Measurements from ENCODE around the gene BICRA. TPM values are rescaled to one million over a fixed set of nuclear protein-coding genes. Genes with fewer than 3 reads are reported as not detected.
A peak's percentile ranks its signal among the peaks of the same experiment; 100 is the strongest.
"Not testable (repeated sequence)": the region's sequence is repeated elsewhere in the genome, so short reads cannot be mapped to it uniquely, and the experiment has no call there.

BICRA gene
- total RNA-seq, 1 experiment from 2014 or later: 3.5 TPM

DNA sequence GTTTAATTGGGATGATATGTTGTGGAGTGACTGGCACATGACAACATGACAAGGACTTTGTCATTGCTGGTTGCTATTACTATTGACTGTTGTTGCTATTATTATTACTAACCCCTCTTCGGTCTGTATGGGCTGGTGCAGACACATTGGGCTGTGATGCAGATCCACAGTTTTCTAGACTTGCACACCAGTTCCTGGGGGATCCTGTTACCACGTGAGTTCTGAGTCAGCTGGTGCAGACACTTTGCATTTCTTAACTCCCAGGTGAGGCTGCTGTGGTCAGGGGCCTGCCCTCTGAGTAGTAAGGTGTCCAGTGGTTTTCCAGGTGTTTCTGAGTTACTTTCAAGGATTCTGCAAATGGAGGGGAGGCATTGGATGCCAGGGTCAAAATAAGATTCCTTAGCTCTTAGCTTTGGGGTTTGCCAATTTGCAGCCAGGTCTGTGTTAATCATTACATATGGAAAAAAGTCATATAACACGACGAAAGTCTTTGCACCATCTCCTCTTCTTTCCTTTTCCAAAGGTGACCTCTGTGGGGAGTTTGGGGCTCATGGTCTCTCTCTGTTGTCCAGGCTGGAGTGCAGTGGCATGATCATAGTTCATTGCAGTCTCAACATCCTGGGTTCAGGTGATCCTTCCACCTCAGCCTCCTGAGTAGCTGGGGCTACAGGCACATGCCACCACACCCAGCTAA, 19.3 kb downstream of the BICRA start:
- DNase-seq (ENCODE audit: low read depth in 1 of 2, low spot score in 2 of 2): no peak
- peaks cover 30% of the 10 kb centered on the region for H3K36me3 ChIP-seq
- no peak overlapping the region for H3K27ac ChIP-seq
- H3K27me3 ChIP-seq (replicated peaks): no peaks in the 10 kb centered on the region
- no peaks in the 10 kb centered on the region for H3K9me3 ChIP-seq (replicated peaks)
- no peaks in the 10 kb centered on the region for H3K4me1 ChIP-seq (replicated peaks)
- no peak overlapping the region for H3K4me3 ChIP-seq

DNA sequence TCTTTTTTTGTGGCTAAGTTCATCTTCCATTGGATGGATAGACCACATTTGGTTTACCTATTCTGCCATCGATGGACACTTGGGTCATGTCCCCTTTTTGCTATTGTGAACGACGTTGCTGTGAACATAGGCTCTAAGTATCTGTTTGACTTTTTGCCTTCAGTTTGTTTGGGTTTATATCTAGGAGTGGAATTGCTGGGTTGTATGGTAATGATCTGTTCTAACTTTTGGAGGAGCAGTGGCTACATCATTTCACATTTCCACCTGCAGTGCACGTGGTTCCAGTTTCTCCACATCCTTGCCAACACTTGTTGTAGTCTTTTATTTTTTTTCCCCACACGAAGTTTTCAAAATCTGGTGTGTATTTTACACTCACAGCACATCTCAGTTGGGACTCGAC, 21.7 kb downstream of the BICRA start:
- H3K36me3 ChIP-seq: peaks cover 24% of the 10 kb centered on the region
- DNase-seq (ENCODE audit: low read depth in 1 of 2, low spot score in 2 of 2): no peak
- H3K4me3 ChIP-seq: no peak overlapping the region
- H3K9me3 ChIP-seq (replicated peaks): no peaks in the 10 kb centered on the region
- H3K27ac ChIP-seq: no peak overlapping the region
- H3K4me1 ChIP-seq (replicated peaks): no peaks in the 10 kb centered on the region
- H3K27me3 ChIP-seq (replicated peaks): no peaks in the 10 kb centered on the region

DNA sequence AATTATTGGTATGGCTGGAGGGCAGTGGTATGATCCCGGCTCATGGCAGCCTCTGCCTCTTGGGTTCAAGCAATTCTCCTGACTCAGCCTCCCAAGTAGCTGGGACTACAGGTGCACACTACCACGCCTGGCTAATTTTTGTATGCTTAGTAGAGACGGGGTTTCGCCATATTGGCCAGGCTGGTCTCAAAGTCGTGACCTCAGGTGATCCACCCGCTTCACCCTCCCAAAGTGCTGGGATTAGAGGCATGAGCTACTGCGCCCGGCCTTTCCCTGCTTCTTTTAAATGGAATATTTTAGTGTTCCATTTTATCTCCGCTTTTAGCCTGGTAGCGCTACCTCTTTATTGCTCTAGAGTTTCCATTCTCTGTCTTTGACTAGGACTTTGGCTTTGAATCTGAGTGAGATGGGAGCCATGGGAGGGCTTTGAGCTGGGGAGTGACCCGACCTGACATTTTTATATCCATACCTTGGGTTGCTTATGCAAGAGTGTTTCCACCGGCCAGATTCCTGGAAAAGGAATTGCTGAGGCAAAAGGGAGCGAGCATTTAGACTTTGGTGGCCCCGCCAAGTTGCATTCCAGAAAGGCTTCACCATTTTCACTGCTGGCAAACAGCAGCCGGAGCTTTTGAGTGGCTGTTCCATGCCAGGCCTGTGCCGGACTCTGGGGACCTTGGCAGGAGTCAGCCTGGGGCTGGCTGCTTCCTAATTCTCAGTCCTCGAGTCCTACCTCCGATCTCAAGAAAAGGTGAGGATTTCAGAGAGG, 22.9 kb downstream of the BICRA start:
- Histone ChIP-seq H3K27me3 (replicated peaks) (no peaks in the 10 kb centered on the region), H3K4me1 (replicated peaks) (no peaks in the 10 kb centered on the region), H3K27ac (no peak overlapping the region), H3K4me3 (no peak overlapping the region), H3K9me3 (replicated peaks) (no peaks in the 10 kb centered on the region), H3K36me3 (peaks cover 24% of the 10 kb centered on the region)
- no peak for DNase-seq (ENCODE audit: low read depth in 1 of 2, low spot score in 2 of 2)

DNA sequence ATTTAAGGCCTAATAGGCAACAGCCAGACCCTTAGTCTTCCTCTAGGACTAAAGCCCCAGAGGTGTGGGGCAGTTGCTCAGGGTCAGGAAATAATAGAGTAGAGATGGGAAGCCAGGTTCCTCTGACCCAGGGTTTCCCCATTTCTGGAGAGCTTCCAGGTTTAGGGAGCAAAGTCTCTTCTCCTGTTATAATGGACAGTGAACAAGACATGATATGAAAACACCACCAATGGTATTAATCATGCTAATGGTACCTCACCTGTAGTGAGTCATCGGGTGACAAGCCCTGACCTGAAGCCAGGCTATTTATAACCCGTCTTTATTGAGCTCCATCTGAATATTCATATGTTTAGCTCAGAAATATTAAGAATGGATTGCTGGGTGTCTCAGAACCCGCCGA, 24.6 kb downstream of the BICRA start:
- Histone ChIP-seq H3K27me3 (replicated peaks) (no peaks in the 10 kb centered on the region), H3K36me3 (peaks cover 13% of the 10 kb centered on the region), H3K9me3 (replicated peaks) (no peaks in the 10 kb centered on the region), H3K4me1 (replicated peaks) (peaks cover 14% of the 10 kb centered on the region), H3K4me3 (no peak overlapping the region), H3K27ac (no peak overlapping the region)
- no peak for DNase-seq (ENCODE audit: low read depth in 1 of 2, low spot score in 2 of 2)

DNA sequence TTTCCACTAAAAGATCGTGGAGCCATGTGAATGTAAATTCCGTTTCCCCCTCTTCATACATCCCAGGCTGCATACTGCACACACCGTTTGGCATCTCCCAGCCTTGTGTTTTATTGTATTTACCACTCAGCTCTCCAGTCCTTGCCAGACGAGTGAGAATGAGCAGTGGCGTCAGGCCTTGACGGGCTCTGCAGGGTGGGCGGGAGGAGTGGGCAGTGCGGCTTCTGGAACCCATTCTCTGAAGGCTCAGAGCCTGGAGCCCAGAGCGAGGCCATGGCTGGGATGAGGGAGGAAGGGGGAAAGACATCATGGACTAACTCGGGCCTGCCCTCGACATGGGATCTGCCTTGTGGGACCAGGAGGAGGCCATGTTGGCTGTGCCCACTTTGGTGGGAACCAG, 25.1 kb downstream of the BICRA start:
- Histone ChIP-seq H3K36me3 (peaks cover 13% of the 10 kb centered on the region), H3K4me1 (replicated peaks) (peaks cover 17% of the 10 kb centered on the region), H3K27me3 (replicated peaks) (no peaks in the 10 kb centered on the region), H3K27ac (no peak overlapping the region), H3K9me3 (replicated peaks) (no peaks in the 10 kb centered on the region), H3K4me3 (no peak overlapping the region)
- no peak for DNase-seq (ENCODE audit: low read depth in 1 of 2, low spot score in 2 of 2)

DNA sequence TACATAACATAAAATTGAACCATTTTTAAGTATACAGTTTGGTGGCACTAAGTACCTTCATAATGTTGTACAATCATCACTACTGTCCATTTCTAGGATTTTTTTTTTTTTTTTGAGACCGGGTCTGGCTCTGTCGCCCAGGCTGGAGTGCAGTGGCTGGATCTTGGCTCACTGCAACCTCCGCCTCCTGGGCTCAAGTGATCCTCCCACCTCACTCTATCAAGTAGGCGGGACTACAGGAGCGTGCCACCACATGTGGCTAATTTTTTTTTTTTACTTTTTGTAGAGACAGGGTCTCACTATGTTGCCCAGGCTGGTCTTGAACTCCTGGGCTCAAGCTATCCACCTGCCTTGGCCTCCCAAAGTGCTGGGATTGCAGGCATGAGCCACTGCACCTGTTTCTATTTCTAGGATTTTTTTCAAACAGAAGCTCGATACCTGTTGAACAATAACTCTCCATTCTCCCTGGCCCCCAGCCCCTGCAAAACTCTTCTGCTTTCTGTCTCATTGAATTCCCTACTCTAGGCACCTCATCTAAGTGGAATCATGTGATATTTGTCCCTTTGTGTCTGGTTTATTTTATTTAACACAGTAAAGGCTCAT, 26.3 kb downstream of the BICRA start:
- H3K27ac ChIP-seq; DNase-seq (ENCODE audit: low read depth in 1 of 2, low spot score in 2 of 2); H3K27me3 ChIP-seq (replicated peaks); H3K9me3 ChIP-seq (replicated peaks); H3K4me3 ChIP-seq: not testable (repeated sequence)
- peaks cover 17% of the 10 kb centered on the region for H3K4me1 ChIP-seq (replicated peaks)
- H3K36me3 ChIP-seq: peaks cover 13% of the 10 kb centered on the region

DNA sequence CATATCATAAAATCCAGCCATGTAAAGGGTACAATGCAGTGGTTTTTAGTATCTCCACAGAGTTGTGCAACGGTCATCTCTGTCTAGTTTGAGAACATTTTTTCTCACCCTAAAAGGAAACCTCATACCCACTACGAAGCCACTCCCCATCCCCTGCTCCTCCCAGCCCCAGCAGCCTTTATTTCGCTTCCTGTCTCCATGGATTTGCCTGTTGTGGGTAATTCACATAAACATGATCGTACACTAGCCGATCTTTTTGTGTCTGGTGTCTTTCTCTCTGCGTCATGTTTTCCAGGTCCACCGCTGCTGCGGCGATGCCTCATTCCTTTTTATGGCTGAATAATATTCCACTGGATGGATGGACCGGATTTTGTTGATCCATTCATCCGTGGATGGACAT, 28.6 kb downstream of the BICRA start:
- peaks cover 20% of the 10 kb centered on the region for H3K4me1 ChIP-seq (replicated peaks)
- no peak for DNase-seq (ENCODE audit: low read depth in 1 of 2, low spot score in 2 of 2)
- no peaks in the 10 kb centered on the region for H3K27me3 ChIP-seq (replicated peaks)
- H3K9me3 ChIP-seq (replicated peaks): no peaks in the 10 kb centered on the region; the same call in 1 of the 2 replicates
- no peak overlapping the region for H3K4me3 ChIP-seq
- H3K27ac ChIP-seq: no peak overlapping the region
- H3K36me3 ChIP-seq: peaks cover under 1% of the 10 kb centered on the region

DNA sequence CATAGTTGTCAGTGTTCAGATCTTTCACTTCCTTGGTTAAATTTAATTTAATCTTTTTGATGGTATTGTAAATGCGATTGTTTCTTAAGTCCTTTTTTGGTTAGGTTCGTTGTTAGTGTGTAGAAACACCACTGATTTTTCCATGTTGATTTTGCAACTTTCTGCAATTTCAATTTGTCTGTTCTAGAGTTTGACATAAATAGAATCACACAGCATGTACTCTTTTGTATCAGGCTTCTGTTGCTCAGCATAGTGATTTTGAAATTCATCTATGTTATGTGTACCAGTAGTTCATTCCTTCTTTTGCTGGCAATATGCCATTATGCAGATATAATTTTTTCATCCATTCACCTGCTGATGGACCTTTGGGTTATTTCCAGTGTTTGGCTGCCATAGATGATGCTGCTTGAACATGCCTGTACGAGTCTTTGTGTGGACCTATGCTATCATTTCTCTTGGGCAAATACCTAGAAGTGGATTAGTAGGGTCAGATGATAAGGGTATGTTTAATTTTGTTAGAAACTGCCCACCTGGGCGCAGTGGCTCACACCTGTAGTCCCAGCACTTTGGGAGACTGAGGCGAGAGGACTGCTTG, 33.1 kb downstream of the BICRA start:
- Histone ChIP-seq H3K27me3 (replicated peaks) (no peaks in the 10 kb centered on the region), H3K4me1 (replicated peaks) (peaks cover 33% of the 10 kb centered on the region), H3K27ac (no peak overlapping the region), H3K4me3 (no peak overlapping the region), H3K9me3 (replicated peaks) (no peaks in the 10 kb centered on the region; the same call in 1 of the 2 replicates), H3K36me3 (peaks cover 21% of the 10 kb centered on the region)
- no peak for DNase-seq (ENCODE audit: low read depth in 1 of 2, low spot score in 2 of 2)

DNA sequence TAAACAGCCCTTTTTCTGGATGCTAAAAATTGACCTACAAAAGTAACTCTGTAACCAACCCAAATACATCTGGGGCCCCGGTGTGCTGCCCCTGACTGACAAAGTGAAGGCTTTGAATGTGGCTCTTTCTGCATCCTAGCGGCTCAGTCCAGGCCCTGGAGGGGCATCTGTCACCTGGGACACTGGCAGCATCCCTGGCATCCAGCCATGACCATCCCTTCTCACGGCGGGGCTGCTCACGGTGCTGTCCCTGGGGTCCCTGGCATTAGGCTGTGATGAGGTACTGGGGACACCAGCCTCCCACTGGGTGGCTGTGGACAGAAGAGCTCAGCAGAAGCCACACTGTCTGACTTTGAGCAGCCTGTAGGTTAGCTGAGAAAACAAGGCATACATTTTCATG, 34.3 kb downstream of the BICRA start:
- no peaks in the 10 kb centered on the region for H3K27me3 ChIP-seq (replicated peaks)
- H3K9me3 ChIP-seq (replicated peaks): no peaks in the 10 kb centered on the region; the same call in 1 of the 2 replicates
- peaks cover 25% of the 10 kb centered on the region for H3K4me1 ChIP-seq (replicated peaks)
- H3K27ac ChIP-seq: no peak overlapping the region
- DNase-seq (ENCODE audit: low read depth in 1 of 2, low spot score in 2 of 2): no peak
- no peak overlapping the region for H3K4me3 ChIP-seq
- H3K36me3 ChIP-seq: peaks cover 24% of the 10 kb centered on the region

DNA sequence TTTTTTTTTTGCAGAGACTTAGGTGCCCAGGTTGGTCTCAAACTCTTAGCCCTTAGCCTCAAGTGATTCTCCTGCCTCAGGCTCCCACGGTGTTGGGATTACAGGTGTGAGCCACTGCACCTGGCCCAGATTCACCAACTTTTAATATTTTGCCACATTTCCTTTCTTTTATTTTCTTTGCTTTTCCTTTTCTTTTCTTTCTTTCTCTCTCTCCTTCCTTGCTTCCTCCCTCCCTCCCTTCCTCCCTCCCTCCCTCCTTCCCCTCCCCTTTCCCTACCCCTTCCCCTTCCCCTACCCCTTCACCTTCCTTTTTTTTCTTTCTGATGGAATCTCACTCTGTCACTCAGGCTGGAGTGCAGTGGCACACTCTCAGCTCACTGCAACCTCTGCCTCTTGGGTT, 35.3 kb downstream of the BICRA start:
- Histone ChIP-seq H3K9me3 (replicated peaks) (no peaks in the 10 kb centered on the region; the same call in 1 of the 2 replicates), H3K27me3 (replicated peaks) (no peaks in the 10 kb centered on the region), H3K27ac (no peak overlapping the region), H3K36me3 (peaks cover 24% of the 10 kb centered on the region), H3K4me1 (replicated peaks) (peaks cover 25% of the 10 kb centered on the region), H3K4me3 (no peak overlapping the region)
- DNase-seq (ENCODE audit: low read depth in 1 of 2, low spot score in 2 of 2): no peak

DNA sequence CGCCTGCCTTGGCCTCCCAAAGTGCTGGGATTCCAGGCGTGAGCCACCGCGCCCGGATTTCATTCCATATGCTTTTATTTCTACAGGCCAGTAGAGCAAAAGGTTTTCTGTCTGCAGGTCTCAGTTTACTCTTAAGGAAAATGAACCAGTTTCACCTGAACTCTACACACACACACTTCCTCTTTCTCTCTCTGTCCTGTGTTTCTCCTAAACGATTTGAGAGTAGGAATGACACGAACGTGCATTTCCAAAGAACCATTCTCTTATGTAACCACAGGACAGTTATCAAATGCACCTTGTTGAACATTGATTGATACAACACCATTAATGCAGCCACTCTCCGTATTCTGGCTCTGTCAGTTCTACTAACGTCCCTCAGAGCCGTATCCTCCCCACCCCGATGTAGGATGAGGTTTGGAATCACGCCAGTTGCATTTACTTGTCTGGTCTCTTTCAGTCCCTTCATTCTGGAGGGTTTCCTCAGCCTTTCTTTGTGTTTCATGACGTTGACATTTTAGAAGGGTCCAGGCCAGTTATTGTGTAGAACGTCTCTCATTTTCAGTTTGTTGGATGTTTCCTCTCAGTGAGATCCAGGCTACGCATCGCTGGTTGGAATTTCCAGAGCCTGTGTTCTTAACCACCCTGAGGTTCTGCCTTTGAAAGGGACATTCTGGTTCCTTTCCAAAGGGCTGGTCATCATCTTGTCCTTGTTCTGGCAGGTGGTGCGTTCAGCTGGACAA, 36.0 kb downstream of the BICRA start:
- Histone ChIP-seq H3K9me3 (replicated peaks) (no peaks in the 10 kb centered on the region; the same call in 1 of the 2 replicates), H3K4me1 (replicated peaks) (peaks cover 25% of the 10 kb centered on the region), H3K27ac (no peak overlapping the region), H3K36me3 (peaks cover 24% of the 10 kb centered on the region), H3K4me3 (no peak overlapping the region), H3K27me3 (replicated peaks) (no peaks in the 10 kb centered on the region)
- peak in 1 of 2 experiments; percentile 28 for DNase-seq (ENCODE audit: low read depth in 1 of 2, low spot score in 2 of 2)

DNA sequence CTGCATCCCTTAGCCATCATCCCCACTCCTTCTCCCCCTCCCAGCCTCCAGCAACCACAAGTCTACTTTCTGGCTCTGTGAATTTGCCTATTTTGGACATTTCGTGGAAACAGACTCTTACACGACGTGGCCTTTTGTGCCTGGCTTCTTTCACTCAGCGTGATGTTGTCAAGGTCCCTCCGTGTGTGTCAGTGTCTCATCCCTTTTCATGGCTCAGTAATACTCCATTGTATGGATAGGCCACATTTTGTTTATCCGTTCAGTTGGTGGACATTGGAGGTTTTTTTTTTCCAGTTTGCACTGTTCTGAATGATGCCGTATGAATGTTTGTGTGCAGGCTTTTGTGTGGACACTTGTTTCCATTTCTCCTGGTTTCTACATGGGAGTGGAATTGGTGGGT, 38.0 kb downstream of the BICRA start:
- peaks cover 22% of the 10 kb centered on the region for H3K4me1 ChIP-seq (replicated peaks)
- no peak overlapping the region for H3K27ac ChIP-seq
- no peak for DNase-seq (ENCODE audit: low read depth in 1 of 2, low spot score in 2 of 2)
- H3K36me3 ChIP-seq: peaks cover 36% of the 10 kb centered on the region
- no peaks in the 10 kb centered on the region for H3K27me3 ChIP-seq (replicated peaks)
- H3K9me3 ChIP-seq (replicated peaks): no peaks in the 10 kb centered on the region
- no peak overlapping the region for H3K4me3 ChIP-seq

DNA sequence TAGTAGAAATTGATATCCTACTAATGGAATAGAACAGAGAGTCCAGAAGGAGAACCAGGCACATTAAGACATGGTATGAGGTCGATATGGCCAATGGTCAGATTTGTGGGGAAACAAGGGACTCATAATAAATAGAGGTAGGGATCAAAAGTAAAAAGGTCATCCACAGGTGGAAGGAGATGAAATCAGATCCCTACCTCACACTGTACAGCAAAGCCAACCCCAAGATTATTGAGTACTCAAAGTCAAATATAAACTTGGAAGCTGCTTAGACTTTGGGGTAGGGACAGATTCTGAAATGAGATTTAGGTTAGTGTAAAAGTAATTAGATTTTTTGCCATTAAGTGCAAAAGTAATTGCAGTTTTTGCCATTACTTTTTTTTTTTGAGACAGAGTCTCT, 40.7 kb downstream of the BICRA start:
- no peaks in the 10 kb centered on the region for H3K9me3 ChIP-seq (replicated peaks)
- H3K4me1 ChIP-seq (replicated peaks): peaks cover 20% of the 10 kb centered on the region
- no peak for DNase-seq (ENCODE audit: low read depth in 1 of 2, low spot score in 2 of 2)
- H3K27ac ChIP-seq: no peak overlapping the region
- no peaks in the 10 kb centered on the region for H3K27me3 ChIP-seq (replicated peaks)
- H3K4me3 ChIP-seq: no peak overlapping the region
- H3K36me3 ChIP-seq: peaks cover 47% of the 10 kb centered on the region

Data from SJSA1 (cell line).